ENCODE results near the gene TOMM20. TPM values are rescaled to one million over a fixed set of nuclear protein-coding genes. Genes with fewer than 3 reads are reported as not detected.

The TOMM20 gene
- total and polyA plus RNA-seq, 2 of the 8 experiments (the other 6 are each of a cell fraction or from before 2014, with no cell fraction given), result 71.4 to 168 TPM

DNA sequence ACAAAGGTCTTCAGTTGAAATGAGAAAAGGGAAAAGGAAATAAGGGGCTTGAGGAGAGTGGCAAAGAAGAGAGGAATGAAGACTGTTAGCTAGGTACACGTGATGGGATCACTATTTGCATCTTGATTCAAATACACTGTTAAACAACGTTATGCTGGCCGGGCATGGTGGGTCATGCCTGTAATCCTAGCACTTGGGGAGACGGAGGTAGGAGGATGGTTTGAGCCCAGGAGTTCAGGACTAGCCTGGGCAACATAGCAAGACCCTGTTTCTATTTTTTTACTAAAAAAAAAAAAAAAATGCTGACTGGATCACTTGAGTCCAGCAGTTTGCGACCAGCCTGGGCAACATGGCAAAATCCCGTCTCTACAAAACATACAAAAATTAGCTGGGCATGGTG, 30.0 kb upstream of the TOMM20 start (continued):
- TF ChIP-seq CHD7 (IDR thresholded peaks at IDR 0.05; ENCODE audit: insufficient replicate concordance, low read length), result no peak
- no peak for TF ChIP-seq MAFK (IDR thresholded peaks at IDR 0.05; ENCODE audit: low read depth, low read length)

Measured in H1 (cell line).